Heart left ventricle (tissue), 16 donors: ENCODE data around the gene TUNAR. TPM values are rescaled to one million over a fixed set of nuclear protein-coding genes. Genes with fewer than 3 reads are reported as not detected.

ENCODE experiments used
- ATAC-seq, 4 donors: fragments of 200-7000 bp; cut with Tn5 transposase; one replicate each; pipeline ENCODE4 v1.9.1; 2020 to 2022; ENCODE audit warnings: moderate library complexity in 4 of 4, mild to moderate bottlenecking in 3 of 4, moderate number of reproducible peaks in 1 of 4
- DNase-seq, 5 donors: peaks; one replicate each; pipeline ENCODE4 v3.0.0-alpha.2; 2020
- H3K27ac ChIP-seq, 12 donors: fragments of 200-600 bp; sonication (generic) in 4 of 12; one replicate each; pipeline versions ENCODE4 v1.5.0 to v1.8.0; 2016 to 2022; ENCODE audit warnings: mild to moderate bottlenecking in 2 of 12
- H3K27me3 ChIP-seq, 9 donors: fragments of 200-600 bp; sonication (generic) in 2 of 9; one replicate each; pipeline versions ENCODE4 v1.5.1 to v1.8.0; 2016 to 2022; ENCODE audit warnings: mild to moderate bottlenecking in 3 of 9
- H3K36me3 ChIP-seq, 9 donors: fragments of 200-600 bp; sonication (generic) in 2 of 9; one replicate each; pipeline versions ENCODE4 v1.5.0 to v1.8.0; 2018 to 2022; ENCODE audit warnings: mild to moderate bottlenecking in 2 of 9
- H3K4me1 ChIP-seq, 12 donors: fragments of 200-600 bp; sonication (generic) in 4 of 12; one replicate each; pipeline versions ENCODE4 v1.5.0 to v1.8.0; 2016 to 2022; ENCODE audit warnings: mild to moderate bottlenecking in 3 of 12
- H3K4me3 ChIP-seq, 12 donors: fragments of 200-600 bp; sonication (generic) in 4 of 12; one replicate each; pipeline versions ENCODE4 v1.5.0 to v1.8.0; 2017 to 2022; ENCODE audit warnings: mild to moderate bottlenecking in 9 of 12, moderate library complexity in 4 of 12
- H3K9me3 ChIP-seq, 12 donors: fragments of 200-600 bp; sonication (generic) in 4 of 12; one replicate each; pipeline versions ENCODE4 v1.5.0 to v1.8.0; 2016 to 2022; ENCODE audit warnings: mild to moderate bottlenecking in 1 of 12
- CTCF ChIP-seq, 12 donors: fragments of 200-600 bp; sonication (generic) in 4 of 12; IDR thresholded peaks; one replicate each; pipeline versions ENCODE4 v1.5.0 to v1.8.0; 2018 to 2022; ENCODE audit warnings: antibody characterized with exemption in 12 of 12, mild to moderate bottlenecking in 5 of 12
- POLR2A ChIP-seq, 2 donors: fragments of 450-650 bp; IDR thresholded peaks; one replicate each; pipeline ENCODE4 v1.6.1; 2017; ENCODE audit warnings: antibody characterized with exemption in 2 of 2, mild to moderate bottlenecking in 2 of 2, moderate library complexity in 2 of 2
- WGBS, 4 donors: extraction: QIAGEN DNeasy Blood & Tissue Kit in 2 of 4; methylation state at CpG; one replicate each; pipeline versions ENCODE4 v1.1.5 to v1.1.7; 2013 to 2018; 5-methylcytosine and 5-hydroxymethylcytosine counted together
- intact Hi-C, 10 donors: fragments of 100-400 bp; cut with DNase I; formaldehyde crosslinking; loops; one replicate each; pipeline versions ENCODE4 v1.11.1 to v1.14.2; 2022
- polyA plus RNA-seq, 2 donors: library from polyadenylated mRNA; stranded (reverse); fragments of 200-250 nt; gene quantifications; one replicate each; pipeline ENCODE4 v1.2.3, GENCODE V29; 2013
- total RNA-seq, 9 donors: library from RNA; depleted of rRNA in 2 of 9; stranded (reverse); fragments of >200 nt in 2 of 9; fragmentation: NEBNext Ultra II Directional in 3 of 9; extraction: Animal tissue kit (Norgen Biotek cat#: 25700) in 3 of 9; gene quantifications; one replicate each; pipeline versions ENCODE4 v1.1.0 to v1.2.4, GENCODE V29; 2016 to 2023
- donor health status: ischemic (EF 13 %, LVEDD 7.1; RV severe dilation, severe dysfunction).
- donor health status: healthy with polysubstance abuse.
- donor health status: DM: no; HTN: yes; CAD: no.
- donor health status: DM: no; HTN: no; CAD: no.
- donor health status: ischemic (EF 25% LVEDD 6.9; RV normal size, moderate dysfunction).
- donor health status: ischemic (EF 25% LVEDD 5.7; RV mildly dilated, moderate dysfunction).
- donor health status: healthy.
- donor health status: DM: yes; HTN: yes; CAD: no.
- donor health status: ischemic (EF 35%, LVEDD 5.7; RV mildly dilated, moderate dysfunction).
- donor health status: nonischemic (EF 11% LVEDD 7.7; RV severe dilation, severe dysfunction).
- donor health status: DM: yes; HTN: yes; CAD: no.
- donor health status: PGD.
- donor health status: ischemic (EF 29% LVEDD 5.4; RV normal size, mild dysfunction).
- donor health status: nonischemic (EF 23%, LVEDD 6.1; RV moderate dilation, normal function).

TUNAR gene
- total and polyA plus RNA-seq, 11 donors, result not detected

DNA sequence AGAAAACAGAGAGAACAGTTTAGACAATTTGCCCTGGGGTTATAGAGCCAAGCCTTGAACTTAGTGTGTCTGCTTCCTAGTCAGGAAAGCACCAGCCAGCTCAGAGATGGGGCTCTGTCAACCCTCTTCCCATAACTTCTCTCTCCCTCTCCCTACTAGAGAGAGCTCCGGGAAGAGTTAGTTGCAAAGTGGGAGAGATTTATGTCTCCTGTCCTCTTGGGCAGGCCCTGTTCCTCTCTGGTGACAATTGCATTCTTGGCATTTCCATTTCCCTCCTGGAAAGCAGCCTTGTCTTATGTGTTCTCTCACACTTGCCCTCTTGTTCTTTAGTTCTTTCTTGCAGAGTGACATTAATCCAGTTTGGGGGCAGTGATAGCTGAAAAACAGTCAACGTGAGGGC is 42.1 kb upstream of the TUNAR start:
- Histone ChIP-seq H3K9me3 (no peaks in the 10 kb centered on the region), H3K4me1 (no peaks in the 10 kb centered on the region), H3K4me3 (no peak overlapping the region), H3K36me3 (no peaks in the 10 kb centered on the region), H3K27me3 (peaks cover 0 to 21% (median 0%) of the 10 kb centered on the region in 9 donors), H3K27ac (no peak overlapping the region)
- TF ChIP-seq POLR2A (IDR thresholded peaks at IDR 0.05) (no peak), CTCF (IDR thresholded peaks at IDR 0.05) (no peak)
- intact Hi-C loops, result no loop called here
- 19 to 44% (median 26%) methylated on average over 2 of the region's 2 CpGs for WGBS, 4 donors
- DNase-seq, result no peak
- no peak for ATAC-seq

- ATAC-seq, result no peak
- TF ChIP-seq CTCF (IDR thresholded peaks at IDR 0.05), result no peak
- no peak for TF ChIP-seq POLR2A (IDR thresholded peaks at IDR 0.05)
- WGBS, 4 donors, result 46 to 62% (median 54%) methylated on average over 3 of the region's 3 CpGs
- Histone ChIP-seq H3K36me3 (no peaks in the 10 kb centered on the region), H3K4me3 (no peak overlapping the region), H3K27ac (no peak overlapping the region), H3K27me3 (peaks cover 0 to 21% (median 0%) of the 10 kb centered on the region in 9 donors), H3K4me1 (no peaks in the 10 kb centered on the region), H3K9me3 (no peaks in the 10 kb centered on the region)
- intact Hi-C loops, result no loop called here
- DNase-seq, result no peak
These were observed 41.4 kb upstream of the TUNAR start for GRCh38 chr14:95835121-95835730.

DNA sequence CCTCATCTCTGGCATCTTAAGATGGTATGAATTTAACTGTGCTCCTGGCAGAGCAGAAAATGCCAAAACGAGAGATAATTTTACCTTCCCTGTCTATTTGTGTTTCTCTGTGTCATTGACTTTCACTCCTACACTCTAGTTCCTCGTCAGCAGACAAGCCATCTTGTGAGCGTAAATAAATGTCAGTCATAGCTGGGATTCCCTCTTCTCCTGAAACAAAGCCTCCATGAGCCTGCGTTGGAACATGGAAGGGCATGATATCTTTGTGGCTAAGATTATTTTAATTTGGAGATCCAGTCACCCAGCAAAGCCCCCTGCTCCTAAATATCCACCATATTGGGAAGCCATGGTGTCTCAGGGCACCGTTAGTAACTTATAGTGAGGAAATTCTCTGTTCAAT is 37.8 kb upstream of the TUNAR start:
- Histone ChIP-seq H3K4me3 (no peak overlapping the region), H3K27ac (no peak overlapping the region), H3K36me3 (no peaks in the 10 kb centered on the region), H3K27me3 (peaks cover 0 to 8% (median 0%) of the 10 kb centered on the region in 9 donors), H3K9me3 (no peaks in the 10 kb centered on the region), H3K4me1 (no peaks in the 10 kb centered on the region)
- ATAC-seq, result no peak
- no peak for DNase-seq
- 59 to 75% (median 69%) methylated on average over 5 of the region's 5 CpGs for WGBS, 4 donors
- intact Hi-C loops, result no loop called here
- TF ChIP-seq CTCF (IDR thresholded peaks at IDR 0.05) (no peak), POLR2A (IDR thresholded peaks at IDR 0.05) (no peak)

GRCh38 chr14:95840094-95840700 is 36.4 kb upstream of the TUNAR start:
- Histone ChIP-seq H3K36me3 (no peaks in the 10 kb centered on the region), H3K27ac (no peak overlapping the region), H3K27me3 (no peaks in the 10 kb centered on the region), H3K9me3 (no peaks in the 10 kb centered on the region), H3K4me3 (no peak overlapping the region), H3K4me1 (no peaks in the 10 kb centered on the region)
- ATAC-seq (no peak), DNase-seq (no peak)
- intact Hi-C loops, result no loop called here
- 74 to 81% (median 75%) methylated on average over 7 of the region's 7 CpGs for WGBS, 4 donors
- no peak for TF ChIP-seq CTCF (IDR thresholded peaks at IDR 0.05)
